Heart left ventricle (tissue), 16 donors: Measurements from ENCODE around the gene IL10RB. TPM values are rescaled to one million over a fixed set of nuclear protein-coding genes. Genes with fewer than 3 reads are reported as not detected.
A peak's percentile ranks its signal among the peaks of the same experiment; 100 is the strongest.

Experiments
- ATAC-seq, 4 donors: fragments of 200-7000 bp; cut with Tn5 transposase; one replicate each; pipeline ENCODE4 v1.9.1; 2020 to 2022; ENCODE audit warnings: moderate library complexity in 4 of 4, mild to moderate bottlenecking in 3 of 4, moderate number of reproducible peaks in 1 of 4
- DNase-seq, 5 donors: peaks; one replicate each; pipeline ENCODE4 v3.0.0-alpha.2; 2020
- H3K27ac ChIP-seq, 12 donors: fragments of 200-600 bp; sonication (generic) in 4 of 12; one replicate each; pipeline versions ENCODE4 v1.5.0 to v1.8.0; 2016 to 2022; ENCODE audit warnings: mild to moderate bottlenecking in 2 of 12
- H3K27me3 ChIP-seq, 9 donors: fragments of 200-600 bp; sonication (generic) in 2 of 9; one replicate each; pipeline versions ENCODE4 v1.5.1 to v1.8.0; 2016 to 2022; ENCODE audit warnings: mild to moderate bottlenecking in 3 of 9
- H3K36me3 ChIP-seq, 9 donors: fragments of 200-600 bp; sonication (generic) in 2 of 9; one replicate each; pipeline versions ENCODE4 v1.5.0 to v1.8.0; 2018 to 2022; ENCODE audit warnings: mild to moderate bottlenecking in 2 of 9
- H3K4me1 ChIP-seq, 12 donors: fragments of 200-600 bp; sonication (generic) in 4 of 12; one replicate each; pipeline versions ENCODE4 v1.5.0 to v1.8.0; 2016 to 2022; ENCODE audit warnings: mild to moderate bottlenecking in 3 of 12
- H3K4me3 ChIP-seq, 12 donors: fragments of 200-600 bp; sonication (generic) in 4 of 12; one replicate each; pipeline versions ENCODE4 v1.5.0 to v1.8.0; 2017 to 2022; ENCODE audit warnings: mild to moderate bottlenecking in 9 of 12, moderate library complexity in 4 of 12
- H3K9me3 ChIP-seq, 12 donors: fragments of 200-600 bp; sonication (generic) in 4 of 12; one replicate each; pipeline versions ENCODE4 v1.5.0 to v1.8.0; 2016 to 2022; ENCODE audit warnings: mild to moderate bottlenecking in 1 of 12
- CTCF ChIP-seq, 12 donors: fragments of 200-600 bp; sonication (generic) in 4 of 12; IDR thresholded peaks; one replicate each; pipeline versions ENCODE4 v1.5.0 to v1.8.0; 2018 to 2022; ENCODE audit warnings: antibody characterized with exemption in 12 of 12, mild to moderate bottlenecking in 5 of 12
- POLR2A ChIP-seq, 2 donors: fragments of 450-650 bp; IDR thresholded peaks; one replicate each; pipeline ENCODE4 v1.6.1; 2017; ENCODE audit warnings: antibody characterized with exemption in 2 of 2, mild to moderate bottlenecking in 2 of 2, moderate library complexity in 2 of 2
- WGBS, 4 donors: extraction: QIAGEN DNeasy Blood & Tissue Kit in 2 of 4; methylation state at CpG; one replicate each; pipeline versions ENCODE4 v1.1.5 to v1.1.7; 2013 to 2018; 5-methylcytosine and 5-hydroxymethylcytosine counted together
- intact Hi-C, 10 donors: fragments of 100-400 bp; cut with DNase I; formaldehyde crosslinking; loops; one replicate each; pipeline versions ENCODE4 v1.11.1 to v1.14.2; 2022
- polyA plus RNA-seq, 2 donors: library from polyadenylated mRNA; stranded (reverse); fragments of 200-250 nt; gene quantifications; one replicate each; pipeline ENCODE4 v1.2.3, GENCODE V29; 2013
- total RNA-seq, 9 donors: library from RNA; depleted of rRNA in 2 of 9; stranded (reverse); fragments of >200 nt in 2 of 9; fragmentation: NEBNext Ultra II Directional in 3 of 9; extraction: Animal tissue kit (Norgen Biotek cat#: 25700) in 3 of 9; gene quantifications; one replicate each; pipeline versions ENCODE4 v1.1.0 to v1.2.4, GENCODE V29; 2016 to 2023
- donor health status: ischemic (EF 13 %, LVEDD 7.1; RV severe dilation, severe dysfunction).
- donor health status: healthy with polysubstance abuse.
- donor health status: DM: no; HTN: yes; CAD: no.
- donor health status: DM: no; HTN: no; CAD: no.
- donor health status: ischemic (EF 25% LVEDD 6.9; RV normal size, moderate dysfunction).
- donor health status: ischemic (EF 25% LVEDD 5.7; RV mildly dilated, moderate dysfunction).
- donor health status: healthy.
- donor health status: DM: yes; HTN: yes; CAD: no.
- donor health status: ischemic (EF 35%, LVEDD 5.7; RV mildly dilated, moderate dysfunction).
- donor health status: nonischemic (EF 11% LVEDD 7.7; RV severe dilation, severe dysfunction).
- donor health status: DM: yes; HTN: yes; CAD: no.
- donor health status: PGD.
- donor health status: ischemic (EF 29% LVEDD 5.4; RV normal size, mild dysfunction).
- donor health status: nonischemic (EF 23%, LVEDD 6.1; RV moderate dilation, normal function).

The IL10RB gene
- total and polyA plus RNA-seq, 11 donors = 4.5 to 28.2 (median 8.3) TPM

- TF ChIP-seq POLR2A (IDR thresholded peaks at IDR 0.05) (no peak), CTCF (IDR thresholded peaks at IDR 0.05) (no peak)
- no peak overlapping the region for H3K4me3 ChIP-seq
- no peak for DNase-seq
- peaks cover 0 to 67% (median 13%) of the 10 kb centered on the region in 12 donors for H3K4me1 ChIP-seq
- 95 to 99% (median 97%) methylated on average over 11 of the region's 11 CpGs for WGBS, 4 donors
- H3K36me3 ChIP-seq = peaks cover 0 to 55% (median 42%) of the 10 kb centered on the region in 9 donors
- no peaks in the 10 kb centered on the region for H3K27me3 ChIP-seq
- no peak overlapping the region for H3K27ac ChIP-seq
- no peak for ATAC-seq
- intact Hi-C loops = loop anchor here in 1 of 10 donors (10.0 kb wide), 1 partner anchor 62 kb away; the partner anchor contains the start of gene IFNAR1
- H3K9me3 ChIP-seq = peaks cover 0 to 5% (median 0%) of the 10 kb centered on the region in 12 donors
These were observed 3.2 kb upstream of the IL10RB start for GRCh38 chr21:33262921-33263320.

- H3K27ac ChIP-seq = peak overlapping the region in 1 of 12 donors; percentile 98
- H3K9me3 ChIP-seq = no peaks in the 10 kb centered on the region
- no peak for TF ChIP-seq CTCF (IDR thresholded peaks at IDR 0.05)
- TF ChIP-seq POLR2A (IDR thresholded peaks at IDR 0.05) = no peak
- H3K4me3 ChIP-seq = no peak overlapping the region
- no peak for DNase-seq
- 86 to 95% (median 92%) methylated on average over 11 of the region's 11 CpGs for WGBS, 4 donors
- H3K36me3 ChIP-seq = peaks cover 0 to 55% (median 36%) of the 10 kb centered on the region in 9 donors
- ATAC-seq = no peak
- intact Hi-C loops = loop anchor here in 1 of 10 donors (10.0 kb wide), 1 partner anchor 60 kb away; the partner anchor contains the start of gene IFNAR1
- H3K27me3 ChIP-seq = no peaks in the 10 kb centered on the region
- peaks cover 0 to 79% (median 13%) of the 10 kb centered on the region in 12 donors for H3K4me1 ChIP-seq
These were observed 1.6 kb upstream of the IL10RB start for GRCh38 chr21:33264561-33264960.

- intact Hi-C loops = loop anchor here in 4 of 10 donors (5.0 to 10.0 kb wide), 3 partner anchors 33 to 67 kb away; partner anchors contain the start of gene IFNAR1 (in 1 of the 4)
- 39 to 51% (median 41%) methylated on average over 12 of the region's 12 CpGs for WGBS, 4 donors
These were observed 510 bp upstream of the IL10RB start for GRCh38 chr21:33265664-33266049.

More at GRCh38 chr21:33265664-33266049, 510 bp upstream of the IL10RB start:
- DNase-seq (peak; percentile 50 to 71 (median 67)), ATAC-seq (peak; percentile 52 to 73 (median 65))
- Histone ChIP-seq H3K4me3 (peak overlapping the region; percentile 57 to 100 (median 82)), H3K9me3 (no peaks in the 10 kb centered on the region), H3K27me3 (no peaks in the 10 kb centered on the region), H3K4me1 (peaks cover 0 to 72% (median 13%) of the 10 kb centered on the region in 12 donors), H3K27ac (peak overlapping the region in 11 of 12 donors; percentile 78 to 98 (median 88)), H3K36me3 (peaks cover 0 to 54% (median 33%) of the 10 kb centered on the region in 9 donors)
- no peak for TF ChIP-seq CTCF (IDR thresholded peaks at IDR 0.05)
- no peak for TF ChIP-seq POLR2A (IDR thresholded peaks at IDR 0.05)
